OCI-M2 (cell line): ENCODE measurements around the gene EIF3F.

ENCODE experiments used
- DNase-seq: peaks from one replicate; lab custom pipeline; 2025; ENCODE audit not compliant: unreplicated experiment; lab: John Stamatoyannopoulos, UW

Gene EIF3F, protein sequence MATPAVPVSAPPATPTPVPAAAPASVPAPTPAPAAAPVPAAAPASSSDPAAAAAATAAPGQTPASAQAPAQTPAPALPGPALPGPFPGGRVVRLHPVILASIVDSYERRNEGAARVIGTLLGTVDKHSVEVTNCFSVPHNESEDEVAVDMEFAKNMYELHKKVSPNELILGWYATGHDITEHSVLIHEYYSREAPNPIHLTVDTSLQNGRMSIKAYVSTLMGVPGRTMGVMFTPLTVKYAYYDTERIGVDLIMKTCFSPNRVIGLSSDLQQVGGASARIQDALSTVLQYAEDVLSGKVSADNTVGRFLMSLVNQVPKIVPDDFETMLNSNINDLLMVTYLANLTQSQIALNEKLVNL

DNA sequence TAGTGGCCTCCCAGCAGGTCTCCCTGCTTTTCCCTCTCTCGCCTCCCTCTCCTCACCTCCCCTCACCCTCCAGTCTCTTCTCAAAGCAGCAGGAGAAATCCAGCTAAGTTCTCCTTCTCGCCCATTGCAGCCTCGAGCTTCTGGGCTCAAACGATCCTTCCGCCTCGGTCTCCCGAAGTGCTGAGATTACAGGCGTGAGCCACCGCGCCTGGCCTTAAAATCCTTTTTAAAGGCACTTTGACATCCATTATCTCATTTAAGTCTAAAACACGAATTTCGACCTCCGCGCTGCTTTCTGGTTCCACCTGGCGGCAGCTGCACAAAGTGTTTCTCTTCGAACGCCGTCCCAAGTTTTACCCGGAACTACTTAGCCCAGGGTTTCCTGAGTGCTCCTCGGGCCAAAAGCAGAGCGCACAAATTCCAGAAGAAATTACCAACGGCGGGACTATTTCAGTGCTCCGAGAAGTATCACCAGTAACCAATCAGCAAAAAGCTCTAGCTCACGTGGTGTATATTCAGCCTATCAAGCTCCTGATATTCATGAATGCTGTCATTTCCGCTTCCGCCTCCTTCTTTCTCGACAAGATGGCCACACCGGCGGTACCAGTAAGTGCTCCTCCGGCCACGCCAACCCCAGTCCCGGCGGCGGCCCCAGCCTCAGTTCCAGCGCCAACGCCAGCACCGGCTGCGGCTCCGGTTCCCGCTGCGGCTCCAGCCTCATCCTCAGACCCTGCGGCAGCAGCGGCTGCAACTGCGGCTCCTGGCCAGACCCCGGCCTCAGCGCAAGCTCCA is at the start of gene EIF3F:
Gene EIF3F, plus strand, starts transcription at position 570 of the 792 bp plus-strand sequence. Its CDS starts 16 bp downstream, at position 586.
- DNase-seq, result peak; percentile 79

DNA sequence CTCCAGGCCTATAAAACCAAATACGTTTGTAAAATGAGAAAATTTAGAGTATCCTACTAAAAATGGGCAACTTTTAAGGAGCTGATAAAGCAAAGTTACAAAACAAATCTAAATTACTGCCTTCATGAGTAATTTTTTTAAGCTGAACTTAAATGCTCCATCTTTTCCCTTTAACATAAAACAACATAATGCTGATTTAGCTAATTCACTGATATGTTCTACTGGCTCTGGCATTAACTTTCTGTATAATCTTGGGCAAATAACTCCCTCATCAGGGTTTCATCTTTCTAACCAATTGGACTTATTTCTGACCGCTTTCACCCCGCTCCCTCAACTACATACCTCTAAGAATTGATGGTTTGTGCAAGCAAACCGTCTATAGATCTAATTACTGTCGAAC is 46.0 kb upstream of the EIF3F start:
- DNase-seq, result no peak

DNA sequence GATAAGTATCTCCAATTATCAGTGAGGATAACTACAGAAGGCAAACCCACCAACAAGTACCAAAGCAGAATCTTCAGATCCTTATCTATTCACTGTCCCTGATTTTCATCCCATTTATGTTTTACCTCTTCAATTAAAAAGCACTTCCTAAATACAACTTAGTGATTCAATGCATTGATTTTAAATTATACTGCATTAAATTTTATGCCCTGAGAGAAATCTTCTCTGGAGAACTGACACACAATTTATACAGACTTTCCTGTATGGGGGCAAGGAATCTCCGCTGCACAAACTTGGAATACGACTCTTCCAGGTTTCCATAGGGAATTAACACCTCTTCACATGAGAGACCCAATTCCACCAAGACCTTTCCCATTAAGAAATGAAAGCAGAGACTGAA is 45.5 kb upstream of the EIF3F start, which contains the start of gene OR10A3:
Gene OR10A3, minus strand, starts transcription at position 101 of the 400 bp plus-strand sequence. CDS start 2,188 bp downstream, outside the sequence.
- DNase-seq, result no peak

DNA sequence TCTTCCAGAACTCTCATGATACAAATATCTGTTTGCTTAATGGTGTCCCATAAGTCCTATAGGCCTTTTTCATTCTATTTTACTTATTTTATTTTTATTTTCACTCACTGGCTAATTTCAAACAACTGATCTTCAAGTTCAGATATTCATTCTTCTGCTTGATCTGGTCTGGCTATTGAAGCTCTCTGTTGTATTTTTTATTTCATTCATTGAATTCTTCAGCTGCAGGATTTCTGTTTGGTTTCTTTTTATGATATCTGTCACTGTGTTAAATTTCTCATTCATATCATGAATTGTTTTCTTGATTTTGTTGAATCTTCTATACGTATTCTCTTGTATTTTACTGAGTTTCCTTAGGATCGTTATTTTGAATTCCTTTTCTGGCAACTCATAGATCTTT is 43.0 kb upstream of the EIF3F start:
- no peak for DNase-seq

DNA sequence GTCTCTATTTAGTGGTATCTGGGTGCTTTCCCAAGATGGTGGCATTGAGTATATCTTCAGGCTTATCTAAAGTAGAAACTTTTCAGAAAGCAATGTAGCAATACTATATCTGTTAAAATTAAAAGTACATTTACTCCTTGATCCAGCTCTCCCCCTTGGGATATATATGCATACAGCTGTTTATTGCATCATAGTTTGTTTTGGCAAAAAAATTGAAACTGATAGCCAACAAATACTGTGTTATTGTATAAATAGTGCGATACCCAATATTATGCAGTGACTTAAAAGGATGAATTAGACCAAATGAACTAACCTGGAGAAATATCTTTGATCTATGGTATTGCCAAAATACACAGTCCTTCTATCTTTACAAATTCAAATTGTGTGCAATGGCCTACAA is 37.2 kb upstream of the EIF3F start:
- DNase-seq, result no peak

DNA sequence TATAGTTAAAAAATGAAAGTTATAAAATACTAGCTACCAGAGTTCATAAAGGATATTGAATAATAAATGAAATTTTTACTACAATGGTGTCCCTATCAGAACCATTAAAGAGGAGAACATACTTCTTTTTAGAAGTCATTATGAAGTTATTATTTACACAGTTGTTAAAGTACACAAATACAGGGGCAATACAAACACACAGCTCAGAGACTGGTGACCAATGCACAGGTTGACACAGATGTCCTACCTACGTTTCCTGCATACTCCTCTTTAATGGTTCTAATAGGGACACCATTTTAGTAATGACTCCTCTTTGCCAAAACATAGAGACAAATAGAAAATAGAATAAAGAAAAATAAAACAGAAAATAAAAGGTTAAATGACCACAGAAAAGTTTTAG is 31.9 kb upstream of the EIF3F start:
- no peak for DNase-seq

DNA sequence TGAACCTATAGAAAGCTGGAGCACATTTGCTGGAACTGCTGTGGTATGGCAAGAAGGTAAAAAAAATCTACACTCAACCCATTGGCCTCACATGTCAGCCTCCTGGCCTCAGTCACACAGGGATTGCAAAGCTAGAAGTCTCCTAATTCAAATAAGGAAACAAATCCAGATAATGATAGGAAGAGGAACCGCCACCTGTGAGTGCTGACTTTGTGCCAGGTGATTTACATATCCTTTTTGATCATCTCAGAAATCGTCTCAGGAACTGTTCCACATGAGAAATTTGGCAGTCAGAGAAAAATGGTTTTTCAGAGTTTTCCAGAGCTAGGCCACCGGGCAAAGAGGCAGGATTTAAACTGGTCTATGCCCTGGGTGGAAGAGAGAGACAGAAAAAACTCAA is 22.9 kb upstream of the EIF3F start:
- no peak for DNase-seq

DNA sequence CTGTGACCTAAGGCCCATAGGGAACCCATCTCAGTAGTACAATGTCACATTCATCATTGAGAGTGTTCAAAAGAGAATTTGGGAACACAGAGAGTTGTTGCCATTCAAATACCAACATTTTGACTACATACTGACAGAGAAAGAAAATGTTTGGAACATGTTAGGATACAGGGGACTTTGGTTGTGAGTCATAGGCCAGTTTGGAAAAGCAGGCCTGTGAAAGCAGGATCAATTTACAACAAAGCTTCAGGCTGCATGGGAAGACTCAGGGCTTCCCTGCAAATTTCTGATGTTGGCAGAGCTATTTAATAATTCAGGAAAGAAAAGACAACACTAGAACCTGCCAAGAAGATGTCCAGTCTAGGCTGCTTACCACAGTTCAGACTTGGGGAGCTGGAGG is 22.3 kb upstream of the EIF3F start:
- no peak for DNase-seq

DNA sequence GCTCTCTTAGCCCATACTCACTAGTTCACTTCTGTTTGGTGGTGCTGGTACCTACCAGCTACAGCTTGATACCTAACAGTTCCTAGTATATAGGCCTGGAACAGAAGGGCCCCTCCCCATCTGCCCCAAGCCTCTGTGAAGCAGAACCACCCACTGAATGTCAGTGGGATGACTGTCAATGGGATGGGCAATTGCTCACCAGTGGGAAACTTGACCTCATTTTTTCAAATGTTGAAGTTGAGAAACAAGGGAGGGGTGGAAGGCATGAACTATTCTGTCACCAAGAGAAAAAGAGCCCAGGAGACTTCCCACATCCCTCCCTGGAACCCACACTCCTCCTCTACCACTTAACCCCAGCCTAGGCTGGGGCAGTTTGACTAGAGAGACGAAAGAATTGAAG is 21.8 kb upstream of the EIF3F start, which contains the start of gene NLRP10:
Gene NLRP10, minus strand, starts transcription at position 62 of the 400 bp plus-strand sequence. CDS start 1,952 bp downstream, outside the sequence.
- DNase-seq, result no peak

DNA sequence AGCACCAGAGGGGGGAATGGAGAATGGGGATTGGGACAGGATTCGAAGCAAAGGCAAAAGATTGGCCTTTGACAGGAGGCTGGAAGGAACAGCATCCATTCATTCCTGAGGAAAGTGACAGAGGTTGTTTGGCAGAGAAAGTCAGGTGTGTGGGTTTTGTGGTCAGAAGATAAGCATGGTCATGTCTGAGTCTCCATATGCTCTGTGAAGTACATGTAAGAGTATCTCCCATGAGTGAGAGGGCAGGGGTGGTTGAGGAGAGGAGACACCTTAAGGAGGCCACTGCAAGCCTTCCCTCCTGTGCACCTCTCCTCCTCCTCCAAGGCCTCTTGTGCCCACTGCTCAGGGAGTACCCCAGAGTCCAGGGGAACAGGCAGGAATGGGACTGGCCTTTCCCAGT is 20.0 kb upstream of the EIF3F start:
- DNase-seq, result no peak

DNA sequence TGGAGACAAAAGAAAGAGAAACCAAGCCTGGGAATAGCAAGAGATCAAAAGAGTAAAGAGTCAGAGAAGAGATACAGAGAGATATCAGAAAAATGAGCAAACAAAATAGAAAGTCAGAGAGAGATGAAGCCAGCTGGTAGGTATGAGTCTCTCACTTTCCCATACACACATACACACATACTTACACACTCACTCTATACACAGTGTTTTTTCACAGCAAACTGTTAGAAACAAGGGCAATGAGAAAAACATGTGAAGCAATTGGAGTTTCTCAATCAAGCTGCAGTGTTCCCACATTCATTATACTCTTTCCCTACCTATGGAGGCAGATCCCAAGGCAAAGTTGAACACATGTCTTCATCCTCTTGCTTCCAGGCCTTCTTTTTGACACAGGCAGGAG is 19.3 kb upstream of the EIF3F start:
- DNase-seq, result no peak

DNA sequence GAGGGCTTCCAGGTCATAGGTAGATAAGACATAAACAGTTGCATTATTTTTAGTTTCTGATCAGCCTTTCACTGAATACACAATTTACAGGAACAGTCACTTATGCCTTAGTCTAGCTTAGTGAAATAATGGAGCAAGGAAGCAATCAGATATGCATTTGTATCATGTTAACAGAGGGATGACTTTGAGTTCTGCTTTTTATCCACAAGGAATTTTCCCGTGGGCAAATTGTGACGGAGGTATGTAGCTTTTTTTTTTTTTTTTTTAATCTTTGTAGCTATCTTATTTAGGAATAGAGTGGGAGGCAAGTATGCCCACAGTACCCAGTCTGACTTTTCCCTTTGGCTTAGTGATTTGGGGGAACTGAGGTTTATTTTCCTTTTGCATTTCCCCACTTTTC is 18.5 kb upstream of the EIF3F start:
- no peak for DNase-seq

DNA sequence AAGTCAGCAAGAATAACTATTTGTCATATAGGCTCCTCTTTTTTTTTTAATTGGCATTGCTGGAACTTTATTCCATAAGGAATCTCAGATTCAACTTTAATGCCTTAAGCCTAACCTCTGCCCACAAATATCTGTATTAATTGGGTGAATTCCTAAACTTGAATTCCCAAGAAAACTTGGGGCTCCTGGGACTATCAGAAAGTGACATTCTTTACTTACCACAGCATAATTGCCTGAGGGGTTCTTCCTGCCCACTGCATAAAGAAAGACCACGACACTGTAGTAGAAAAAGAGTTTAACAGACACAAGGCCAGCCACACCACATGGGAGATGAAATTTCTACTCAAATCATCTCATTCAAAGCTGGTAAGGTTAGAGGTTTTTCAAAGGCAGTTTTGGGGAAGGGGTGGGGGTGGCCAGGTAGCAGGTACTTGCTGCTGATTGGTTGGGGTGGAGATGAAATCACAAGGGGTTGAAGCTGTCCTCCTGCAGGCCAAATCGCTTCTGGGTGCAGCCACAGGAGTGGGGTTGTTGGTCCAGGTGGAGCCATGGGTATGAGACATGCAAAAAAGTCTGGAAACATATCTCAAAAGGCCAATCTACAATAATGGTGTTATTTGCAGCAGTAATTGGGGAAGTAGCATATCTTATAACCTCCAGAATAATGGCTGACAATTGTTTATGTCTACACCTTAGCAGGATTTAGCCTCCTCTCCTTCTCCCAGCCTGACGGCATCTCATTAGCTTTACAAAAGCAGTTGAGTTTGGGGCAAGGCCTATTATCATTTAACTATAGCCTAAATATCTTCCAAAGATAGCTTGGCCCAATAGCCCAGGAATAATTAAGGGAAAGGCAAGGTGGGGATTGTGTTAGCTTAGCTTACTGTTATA is 17.1 kb upstream of the EIF3F start:
- DNase-seq, result no peak

DNA sequence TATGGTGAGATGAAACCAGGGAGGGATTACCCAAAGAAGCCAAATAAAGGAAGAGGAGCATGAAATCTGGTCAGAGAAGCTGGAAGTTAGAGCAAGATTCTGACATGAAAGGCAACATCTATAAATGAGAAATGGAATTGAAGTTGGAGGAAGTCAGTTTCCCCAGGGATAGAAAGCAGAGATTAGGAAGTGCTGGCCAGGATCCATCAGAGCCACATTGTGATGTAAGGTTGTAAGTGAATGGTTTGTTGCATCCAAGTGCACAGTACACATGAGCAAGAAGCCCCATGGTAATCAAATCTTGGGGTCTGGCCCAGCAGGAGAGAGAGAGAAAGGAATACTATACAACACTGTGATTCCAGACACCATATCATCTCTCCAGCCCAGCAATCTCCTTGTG is 15.3 kb upstream of the EIF3F start:
- DNase-seq, result no peak

DNA sequence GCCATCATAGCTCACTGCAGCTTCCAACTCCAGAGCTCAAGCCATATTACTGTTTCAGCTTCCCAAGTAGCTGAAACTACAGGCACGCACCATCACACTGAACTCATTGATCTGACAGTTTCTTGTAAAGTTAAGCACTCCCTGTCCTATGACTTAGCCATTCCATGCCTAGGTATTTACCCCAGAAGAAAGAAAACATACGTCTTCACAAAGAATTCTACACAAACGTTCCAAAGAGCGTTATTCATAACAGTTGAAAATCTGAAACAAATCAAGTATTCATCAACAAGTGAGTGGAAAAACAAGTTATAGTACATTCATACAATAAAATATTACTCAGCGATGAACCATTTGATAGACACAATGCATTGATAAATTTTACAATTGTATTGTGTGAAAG is 14.1 kb upstream of the EIF3F start:
- no peak for DNase-seq

DNA sequence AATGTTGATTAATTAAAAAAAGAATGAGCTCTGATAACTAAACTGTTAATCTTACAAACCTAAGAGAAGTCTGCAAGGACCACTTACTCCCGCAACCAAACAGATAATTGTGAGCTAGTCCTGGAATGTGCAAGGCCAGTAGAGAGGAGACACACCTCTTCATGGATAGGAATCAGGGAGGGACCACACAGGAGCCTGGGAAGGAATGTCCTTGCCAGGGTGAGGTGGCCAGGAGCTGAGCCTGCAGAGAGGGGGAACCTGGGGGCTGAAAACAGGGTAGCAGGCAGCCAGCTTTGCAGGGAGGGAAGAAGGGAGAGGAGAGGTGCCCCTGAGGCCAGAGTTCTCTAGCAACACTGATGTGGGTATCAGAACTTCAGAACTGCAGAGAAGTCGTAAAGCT is 12.5 kb upstream of the EIF3F start:
- no peak for DNase-seq

DNA sequence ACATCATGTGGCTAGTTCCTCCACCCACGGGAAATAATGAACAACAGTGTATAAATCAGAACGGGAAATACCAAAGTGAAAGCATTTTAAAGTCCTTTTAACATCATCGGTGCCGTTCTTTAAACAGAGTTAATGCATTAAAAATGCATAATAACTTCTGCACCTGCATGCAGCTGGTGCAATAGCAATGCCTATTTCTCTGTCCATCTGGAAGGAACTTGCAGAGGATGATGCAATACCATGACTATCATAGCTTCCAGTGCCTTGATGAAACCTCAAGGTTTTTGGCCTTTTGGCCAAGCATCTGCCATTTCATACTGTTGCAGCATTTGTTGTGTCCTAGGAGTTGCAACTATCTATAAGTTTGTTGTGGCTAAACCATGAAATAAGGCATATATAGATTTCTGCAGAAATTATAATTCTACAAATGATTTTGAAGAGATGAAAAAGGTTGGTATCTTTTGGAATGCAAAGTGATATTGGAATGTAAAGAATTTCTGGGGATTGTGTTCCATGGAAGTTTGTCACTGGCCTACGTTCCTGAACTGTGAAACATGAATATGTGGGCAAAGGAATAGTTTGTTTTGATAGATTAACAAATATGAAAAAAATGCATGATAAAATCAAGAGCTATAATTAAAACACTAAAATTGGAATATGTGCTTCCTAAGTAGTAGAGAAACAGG is 9.8 kb upstream of the EIF3F start:
- no peak for DNase-seq

DNA sequence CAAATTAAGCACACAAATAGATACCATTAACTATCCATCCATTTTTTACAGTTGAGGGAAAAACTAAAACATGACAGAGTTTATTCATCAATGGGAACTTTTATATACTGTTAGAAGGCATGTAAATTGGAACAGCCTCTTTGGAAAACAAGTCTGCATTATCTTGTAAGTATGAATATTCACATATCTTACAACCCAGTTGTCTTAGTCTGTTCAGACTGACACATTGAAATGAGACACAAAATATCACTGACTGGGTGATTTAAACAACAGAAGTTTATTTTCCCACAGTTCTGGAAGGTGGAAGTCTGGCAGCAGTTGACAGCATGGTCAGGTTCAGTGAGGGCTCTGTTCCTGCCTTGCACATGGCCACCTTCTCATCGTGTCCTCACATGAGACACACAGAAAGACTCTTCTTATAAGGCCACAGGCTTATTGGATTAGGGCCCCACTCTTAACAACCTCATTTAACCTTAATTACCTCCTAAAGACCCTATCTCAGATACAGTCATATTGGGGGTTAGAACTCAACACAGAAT is 5.4 kb upstream of the EIF3F start:
- DNase-seq, result no peak

DNA sequence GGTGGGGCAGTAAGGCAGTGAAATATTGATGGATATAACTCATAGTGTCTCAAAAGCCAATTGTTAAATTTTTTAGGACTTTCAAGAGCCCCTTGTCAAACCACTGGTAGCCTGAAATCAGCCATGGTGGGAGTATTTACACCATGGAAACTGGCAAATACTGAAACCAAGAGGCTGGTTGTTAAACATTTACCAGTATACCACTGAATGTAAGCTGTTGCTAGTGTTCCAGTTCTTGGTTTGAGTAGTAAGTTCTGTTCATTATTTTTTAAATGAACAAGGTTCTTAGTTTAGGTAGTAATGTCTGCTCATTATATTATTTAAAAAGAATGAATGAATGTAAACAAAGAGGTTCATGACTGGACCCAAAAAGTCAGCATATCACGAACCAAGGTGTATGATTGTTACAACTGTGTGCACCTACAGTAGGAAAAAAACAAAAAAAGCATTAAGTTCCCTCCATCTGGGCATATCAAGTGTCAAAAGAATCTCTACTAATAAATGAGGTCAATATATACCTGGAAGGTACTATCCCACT is 4.5 kb upstream of the EIF3F start:
- DNase-seq, result no peak
